Neural progenitor cell (in vitro differentiated cells): ENCODE results near the gene HOXB9.

ENCODE experiments used
- CTCF ChIP-seq: fragments of 200-600 bp; sonication (generic); IDR thresholded peaks from 2 replicates; pipeline ENCODE4 v1.5.1; 2017; ENCODE audit warnings: antibody characterized with exemption, mild to moderate bottlenecking
- EZH2 ChIP-seq: fragments of 200-600 bp; sonication (generic); IDR thresholded peaks from 2 replicates; pipeline ENCODE4 v1.6.1; 2017; ENCODE audit warnings: antibody characterized with exemption, mild to moderate bottlenecking, moderate library complexity

- no peak for TF ChIP-seq CTCF
- no peak for TF ChIP-seq EZH2
Observed at GRCh38 chr17:48655913-48656312, 29.8 kb upstream of the HOXB9 start.
